HUDEP-2 (cell line): ENCODE results near the gene PAM16.
A peak's percentile ranks its signal among the peaks of the same experiment; 100 is the strongest.

Experiments
- DNase-seq, 76 experiments: peaks; one replicate each; lab custom pipeline; 2025; ENCODE audit not compliant: unreplicated experiment in 76 of 76; lab: John Stamatoyannopoulos, UW

Gene PAM16

GRCh38 chr16:4307215-4308037 lies 43.7 kb downstream of the PAM16 start:
- peak in 75 of 76 experiments; percentile 44 to 97 (median 93) for DNase-seq

- no peak for DNase-seq
Measured at GRCh38 chr16:4306470-4307214, 44.5 kb downstream of the PAM16 start.

DNA sequence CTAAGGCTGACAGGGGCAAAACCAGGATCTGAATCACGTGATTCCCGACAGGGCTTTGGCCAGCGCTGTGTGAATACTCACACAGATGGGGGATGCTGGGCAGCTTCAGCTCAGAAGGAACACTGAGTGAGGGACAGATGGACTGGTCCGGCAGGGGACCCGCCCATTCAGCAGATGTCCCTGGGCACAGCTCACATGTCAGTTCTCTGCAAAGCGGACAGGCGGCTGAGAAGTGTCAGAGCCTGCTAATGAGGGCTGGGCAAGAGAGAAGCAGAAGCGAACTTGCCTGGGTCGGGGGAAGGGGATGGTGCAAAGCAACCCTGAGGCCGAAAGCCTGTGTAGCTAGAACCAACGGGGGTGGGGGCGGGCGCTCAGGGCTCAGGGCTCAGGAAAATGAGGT lies 47.1 kb downstream of the PAM16 start:
- no peak for DNase-seq

DNA sequence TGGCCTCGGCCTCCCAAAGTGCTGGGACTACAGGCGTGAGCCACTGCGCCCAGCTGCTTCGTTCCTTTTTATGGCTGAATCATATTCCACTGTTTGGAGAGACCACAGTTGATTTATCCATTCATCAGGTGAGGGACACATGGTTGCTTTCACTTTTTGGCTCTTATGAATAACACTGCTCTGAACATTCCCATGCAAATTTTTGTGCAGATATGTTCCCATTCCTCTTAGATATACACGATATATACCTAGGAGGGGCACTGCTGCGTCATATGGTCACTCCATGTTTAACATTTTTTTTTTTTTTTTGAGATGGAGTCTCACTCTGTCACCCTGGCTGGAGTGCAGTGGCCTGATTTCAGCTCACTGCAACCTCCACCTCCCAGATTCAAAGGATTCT lies 49.2 kb downstream of the PAM16 start:
- no peak for DNase-seq

DNA sequence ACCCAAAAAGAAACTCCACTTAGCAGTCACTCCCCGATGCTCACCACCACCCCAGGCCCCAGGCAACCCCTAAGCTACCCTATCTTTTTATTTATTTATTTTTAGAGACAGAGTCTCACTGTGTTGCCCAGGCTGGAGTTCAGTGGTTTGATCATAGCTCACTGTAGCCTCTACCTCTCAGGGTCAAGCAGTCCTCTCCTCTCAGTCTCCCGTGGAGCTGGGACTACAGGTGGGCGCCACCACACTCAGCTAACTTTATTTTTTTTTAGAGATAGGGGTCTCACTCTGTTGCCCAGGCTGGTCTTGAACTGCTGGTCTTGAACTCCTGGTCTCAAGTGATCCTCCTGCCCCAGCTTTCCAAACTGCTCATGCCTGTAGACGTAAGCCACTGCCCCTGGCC lies 49.9 kb downstream of the PAM16 start:
- DNase-seq, result no peak

GRCh38 chr16:4298761-4299522 lies 52.2 kb downstream of the PAM16 start:
- DNase-seq, result no peak

GRCh38 chr16:4297480-4297879 lies 53.6 kb downstream of the PAM16 start:
- DNase-seq, result no peak

DNA sequence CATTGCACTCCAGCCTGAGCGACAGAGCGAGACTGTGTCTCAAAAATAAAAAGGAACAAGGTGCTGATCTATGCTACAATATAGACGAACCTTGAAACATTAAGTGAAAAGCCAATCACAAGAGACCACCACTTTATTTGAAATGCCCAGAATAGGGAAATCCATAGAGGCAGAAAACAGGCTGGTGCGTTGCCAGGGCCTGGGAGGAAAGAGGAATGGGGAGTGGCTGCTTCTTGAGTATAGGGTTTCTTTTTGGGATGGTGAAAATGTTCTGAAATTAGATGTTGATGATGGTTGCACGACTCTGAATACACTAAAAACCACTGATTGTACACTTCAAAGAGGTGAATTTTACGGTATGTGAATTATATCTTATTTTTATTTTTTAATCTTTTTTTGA lies 55.5 kb downstream of the PAM16 start:
- no peak for DNase-seq

GRCh38 chr16:4293822-4294457 lies 57.2 kb downstream of the PAM16 start:
- no peak for DNase-seq

DNA sequence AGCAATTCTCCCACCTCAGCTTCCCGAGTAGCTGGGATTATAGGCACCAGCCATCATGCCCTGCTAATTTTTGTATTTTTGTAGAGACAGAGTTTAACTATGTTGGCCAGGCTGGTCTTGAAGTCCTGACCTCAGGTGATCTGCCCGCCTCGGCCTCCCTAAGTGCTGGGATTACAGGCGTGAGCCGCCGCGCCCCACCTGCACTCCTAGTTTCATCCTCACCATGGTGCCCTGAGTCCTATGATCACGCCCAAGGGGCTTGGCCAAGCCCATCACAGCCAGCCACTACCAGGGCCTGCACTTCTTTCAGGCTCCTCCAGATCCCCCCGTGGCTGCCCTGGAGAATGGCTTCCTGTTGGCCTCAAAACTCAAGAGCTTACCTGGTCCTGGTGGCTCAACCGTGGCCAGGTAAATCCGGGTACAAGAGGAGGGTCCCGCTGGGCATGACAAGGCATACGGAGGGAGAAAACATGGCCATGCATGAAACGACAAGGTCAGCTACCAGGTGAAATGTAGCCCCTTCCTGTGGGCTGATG lies 57.9 kb downstream of the PAM16 start:
- no peak for DNase-seq

DNA sequence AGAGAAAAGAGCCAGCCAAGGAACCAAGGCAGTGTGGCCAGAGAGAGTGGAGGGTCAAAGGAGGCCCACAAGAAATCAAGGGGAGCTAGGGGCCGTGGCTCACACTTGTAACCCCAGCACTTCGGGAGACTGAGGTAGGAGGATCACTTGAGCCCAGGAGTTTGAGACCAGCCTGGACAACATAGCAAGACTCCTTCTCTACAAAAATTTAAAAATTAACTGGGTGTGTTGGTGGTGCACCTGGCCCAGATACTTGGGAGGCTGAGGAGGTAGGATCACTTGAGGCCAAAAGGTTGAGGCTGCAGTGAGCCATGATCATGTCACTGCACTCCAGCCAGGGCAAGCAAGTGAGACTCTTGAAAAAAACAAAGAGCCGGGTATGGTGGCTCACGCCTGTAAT lies 59.4 kb downstream of the PAM16 start:
- no peak for DNase-seq
